Neural crest cell (in vitro differentiated cells): ENCODE data around the gene CFAP54. TPM values are rescaled to one million over a fixed set of nuclear protein-coding genes. Genes with fewer than 3 reads are reported as not detected.
"Not testable (repeated sequence)": the region's sequence is repeated elsewhere in the genome, so short reads cannot be mapped to it uniquely, and the experiment has no call there.

Experiments used
- DNase-seq: peaks from one replicate; pipeline ENCODE4 v3.0.0; 2021; ENCODE audit warnings: low read depth, mixed read lengths, low spot score
- H3K27ac Mint-ChIP-seq: one replicate; pipeline ENCODE4 v1.8.0; 2021; ENCODE audit warnings: mild to moderate bottlenecking, mixed read lengths; ENCODE audit not compliant: unreplicated experiment
- H3K27me3 Mint-ChIP-seq: 2 replicates; pipeline ENCODE4 v1.8.0; 2021; ENCODE audit warnings: low read depth, mild to moderate bottlenecking, mixed read lengths
- H3K36me3 Mint-ChIP-seq: 2 replicates; pipeline ENCODE4 v1.8.0; 2021; ENCODE audit warnings: low read depth, mild to moderate bottlenecking, mixed read lengths
- H3K4me1 Mint-ChIP-seq: 2 replicates; pipeline ENCODE4 v1.8.0; 2021; ENCODE audit warnings: mixed read lengths
- H3K4me3 Mint-ChIP-seq: one replicate; pipeline ENCODE4 v1.8.0; 2021; ENCODE audit warnings: mild to moderate bottlenecking, mixed read lengths
- H3K9me3 Mint-ChIP-seq: 2 replicates; pipeline ENCODE4 v1.8.0; 2021; ENCODE audit warnings: mixed read lengths
- CTCF ChIP-seq: fragments of 200-600 bp; sonication (generic); conservative IDR thresholded peaks from 2 replicates; pipeline ENCODE4 v1.5.0; 2021; ENCODE audit warnings: antibody characterized with exemption, mild to moderate bottlenecking
- total RNA-seq: library from RNA; stranded (reverse); gene quantifications from 2 replicates; pipeline ENCODE4 v1.2.1, GENCODE V29; 2021

CFAP54 gene
- total RNA-seq, 1 donor from 2014 or later, result 3.1 TPM

DNA sequence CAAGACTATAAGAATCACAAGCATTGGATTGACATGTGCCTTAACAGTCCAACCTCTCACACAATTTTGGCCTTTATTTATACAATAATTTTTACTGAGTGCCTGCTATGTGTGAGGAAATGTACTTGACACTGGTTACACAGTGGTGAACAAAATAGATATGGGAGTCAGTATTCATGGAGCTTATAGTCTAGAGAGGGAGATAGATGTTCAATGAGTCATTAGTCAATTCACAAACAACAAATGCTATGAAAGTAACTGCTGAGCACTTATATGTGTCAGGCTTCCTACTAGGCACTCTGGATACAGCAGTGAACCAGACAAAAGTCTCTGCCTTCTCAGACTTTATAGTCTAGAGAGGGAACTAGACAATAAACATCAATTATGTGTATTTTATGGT, 3.7 kb downstream of the CFAP54 start:
- peaks cover 2% of the 10 kb centered on the region for H3K36me3 Mint-ChIP-seq
- H3K27me3 Mint-ChIP-seq, result peaks cover 8% of the 10 kb centered on the region
- TF ChIP-seq CTCF, result no peak
- peaks cover 13% of the 10 kb centered on the region for H3K4me1 Mint-ChIP-seq
- DNase-seq, result no peak
- H3K27ac Mint-ChIP-seq, result no peak overlapping the region
- peaks cover 3% of the 10 kb centered on the region for H3K9me3 Mint-ChIP-seq
- H3K4me3 Mint-ChIP-seq, result peak overlapping the region; percentile 41

- not testable (repeated sequence) for H3K27me3 Mint-ChIP-seq, DNase-seq, H3K9me3 Mint-ChIP-seq
Measured at GRCh38 chr12:96494154-96494553, 4.8 kb downstream of the CFAP54 start.

DNA sequence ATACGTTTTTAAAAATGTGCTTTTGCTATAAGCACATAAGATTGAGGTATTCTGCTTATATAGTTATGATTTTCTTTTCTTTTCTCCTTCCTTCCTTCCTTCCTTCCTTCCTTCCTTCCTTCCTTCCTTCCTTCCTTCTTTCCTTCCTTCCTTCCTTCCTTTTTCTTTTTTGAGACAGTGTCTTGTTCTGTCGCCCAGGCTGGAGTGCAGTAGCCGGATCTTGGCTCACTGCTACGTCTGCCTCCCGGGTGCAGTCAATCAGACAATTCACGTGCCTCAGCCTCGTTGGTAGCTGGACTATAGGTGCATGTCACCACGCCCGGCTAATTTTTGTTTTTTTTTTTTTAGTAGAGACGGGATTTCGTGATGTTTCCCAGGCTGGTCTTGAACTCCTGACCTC, 5.8 kb downstream of the CFAP54 start:
- peaks cover 3% of the 10 kb centered on the region for H3K27me3 Mint-ChIP-seq
- no peak for DNase-seq
- no peak overlapping the region for H3K27ac Mint-ChIP-seq
- peaks cover 2% of the 10 kb centered on the region for H3K36me3 Mint-ChIP-seq
- no peak for TF ChIP-seq CTCF
- peaks cover 1% of the 10 kb centered on the region for H3K4me1 Mint-ChIP-seq
- H3K4me3 Mint-ChIP-seq, result no peak overlapping the region
- H3K9me3 Mint-ChIP-seq, result peaks cover 3% of the 10 kb centered on the region

More at GRCh38 chr12:96494154-96494553, 4.8 kb downstream of the CFAP54 start:
- H3K4me1 Mint-ChIP-seq, result peaks cover 11% of the 10 kb centered on the region
- H3K27ac Mint-ChIP-seq, H3K36me3 Mint-ChIP-seq, H3K4me3 Mint-ChIP-seq: not testable (repeated sequence)

DNA sequence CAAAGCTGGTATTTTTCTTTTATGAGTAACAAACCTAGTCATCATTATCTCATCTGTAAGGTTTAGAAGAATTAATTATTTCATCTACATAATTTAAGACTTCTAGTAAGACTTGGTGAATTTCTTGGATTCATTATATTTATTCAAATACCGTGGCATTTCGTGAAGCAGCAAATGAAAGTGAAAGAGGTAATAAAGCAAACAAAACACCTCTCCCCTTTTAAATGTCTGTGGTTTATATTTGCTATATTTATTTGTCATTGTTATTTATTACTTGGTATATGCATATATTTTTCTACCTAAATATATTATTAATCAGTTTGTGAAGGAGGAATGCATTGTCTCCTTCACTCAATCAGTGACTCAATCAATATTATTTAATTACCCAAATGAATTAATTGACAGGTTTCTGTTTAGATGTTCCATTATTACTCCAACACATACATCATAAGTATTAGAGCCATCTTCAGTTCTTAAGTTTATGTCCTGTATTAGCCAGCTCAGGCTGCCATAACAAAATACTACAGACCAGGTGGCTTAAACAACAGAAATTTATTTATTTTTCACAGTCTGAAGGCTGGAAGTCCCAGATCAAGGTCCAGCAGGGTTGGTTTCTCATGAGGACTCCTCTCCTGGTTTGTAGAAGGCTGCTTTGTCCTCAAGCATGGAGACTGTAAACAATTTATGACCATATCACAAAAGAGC, 6.6 kb downstream of the CFAP54 start:
- no peak overlapping the region for H3K4me3 Mint-ChIP-seq
- no peak for TF ChIP-seq CTCF
- H3K9me3 Mint-ChIP-seq, result peaks cover 3% of the 10 kb centered on the region
- DNase-seq, result no peak
- peaks cover 1% of the 10 kb centered on the region for H3K4me1 Mint-ChIP-seq
- H3K36me3 Mint-ChIP-seq, result peaks cover 2% of the 10 kb centered on the region
- H3K27me3 Mint-ChIP-seq, result peaks cover 3% of the 10 kb centered on the region
- H3K27ac Mint-ChIP-seq, result no peak overlapping the region

- no peaks in the 10 kb centered on the region for H3K27me3 Mint-ChIP-seq
- H3K27ac Mint-ChIP-seq, result no peak overlapping the region
- no peak for TF ChIP-seq CTCF
- peaks cover 3% of the 10 kb centered on the region for H3K9me3 Mint-ChIP-seq
- H3K36me3 Mint-ChIP-seq, result peaks cover 2% of the 10 kb centered on the region
- H3K4me3 Mint-ChIP-seq, result no peak overlapping the region
- H3K4me1 Mint-ChIP-seq, result peaks cover 7% of the 10 kb centered on the region
- DNase-seq, result no peak
Measured at GRCh38 chr12:96496944-96497343, 7.6 kb downstream of the CFAP54 start.

- peaks cover 2% of the 10 kb centered on the region for H3K36me3 Mint-ChIP-seq
- TF ChIP-seq CTCF, result no peak
- H3K9me3 Mint-ChIP-seq, result peaks cover 3% of the 10 kb centered on the region
- no peak overlapping the region for H3K27ac Mint-ChIP-seq
- H3K4me1 Mint-ChIP-seq, result peaks cover 7% of the 10 kb centered on the region
- DNase-seq, result no peak
- no peak overlapping the region for H3K4me3 Mint-ChIP-seq
- no peaks in the 10 kb centered on the region for H3K27me3 Mint-ChIP-seq
Measured at GRCh38 chr12:96497855-96498254, 8.5 kb downstream of the CFAP54 start.
